Regular cardiac myocyte (primary cell): ENCODE data around the gene RERGL. TPM values are rescaled to one million over a fixed set of nuclear protein-coding genes. Genes with fewer than 3 reads are reported as not detected.

Experiments
- total RNA-seq: library from RNA; depleted of rRNA; stranded (reverse); fragments of >200 nt; gene quantifications from 2 replicates; pipeline ENCODE4 v1.2.3, GENCODE V29; 2014

The RERGL gene, protein sequence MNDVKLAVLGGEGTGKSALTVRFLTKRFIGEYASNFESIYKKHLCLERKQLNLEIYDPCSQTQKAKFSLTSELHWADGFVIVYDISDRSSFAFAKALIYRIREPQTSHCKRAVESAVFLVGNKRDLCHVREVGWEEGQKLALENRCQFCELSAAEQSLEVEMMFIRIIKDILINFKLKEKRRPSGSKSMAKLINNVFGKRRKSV
- total RNA-seq, result 0.28 and 0.38 TPM in 2 replicates

GRCh38 chr12:18090093-18090492, at the start of gene RERGL:
RERGL (minus strand) TSS chr12:18090193; CDS start chr12:18090140, 53 bp downstream.

Other genes with a start within 250 kb of the RERGL start
- not detected in 2 replicates for gene PIK3C2G, start 171.3 kb upstream of the RERGL start, total RNA-seq